Erythroblast (primary cell): Measurements from ENCODE around the gene CMAS.
A peak's percentile ranks its signal among the peaks of the same experiment; 100 is the strongest.
"Not testable (repeated sequence)": the region's sequence is repeated elsewhere in the genome, so short reads cannot be mapped to it uniquely, and the experiment has no call there.

Experiments
- DNase-seq, 2 experiments: peaks; one replicate each; lab custom pipeline; 2025; lab: John Stamatoyannopoulos, UW
- GATA1 ChIP-seq: IDR thresholded peaks from 2 replicates; pipeline ENCODE4 v1.6.1; 2011; ENCODE audit warnings: low read depth, mild to moderate bottlenecking, control low read depth, low read length, moderate library complexity
- POLR2A ChIP-seq: IDR thresholded peaks from 2 replicates; pipeline ENCODE4 v1.6.1; 2011; ENCODE audit warnings: mild to moderate bottlenecking, low read length

CMAS gene

GRCh38 chr12:22046090-22046967, at the start of gene CMAS:
CMAS (plus strand) TSS chr12:22046218; CDS start chr12:22046304, 86 bp downstream.
- peak; percentile 94 to 98 for DNase-seq
- TF ChIP-seq GATA1 (no peak), POLR2A (peak; percentile 68)

GRCh38 chr12:21998295-21998694, 47.7 kb upstream of the CMAS start:
- no peak for DNase-seq
- TF ChIP-seq GATA1 (no peak), POLR2A (no peak)

DNA sequence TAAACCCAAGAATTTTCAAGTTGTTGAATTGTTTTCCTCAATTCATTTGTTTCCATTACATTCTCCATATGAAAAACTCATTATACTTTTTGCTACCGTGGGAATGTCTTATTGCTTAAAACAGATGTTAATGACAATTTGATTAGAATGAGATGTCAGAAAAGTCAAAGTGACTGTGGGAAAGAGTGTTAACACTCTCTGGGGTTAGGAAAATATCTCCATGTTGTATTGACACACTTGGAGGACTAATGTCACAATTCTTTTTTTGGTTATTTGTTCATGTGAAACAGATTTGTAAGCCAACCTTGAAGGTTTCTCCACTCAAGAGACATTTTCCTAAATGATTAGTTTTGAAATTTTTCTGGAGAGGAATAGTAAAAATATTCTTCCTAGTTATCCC, 47.2 kb upstream of the CMAS start:
- TF ChIP-seq GATA1 (no peak), POLR2A (no peak)
- no peak for DNase-seq

DNA sequence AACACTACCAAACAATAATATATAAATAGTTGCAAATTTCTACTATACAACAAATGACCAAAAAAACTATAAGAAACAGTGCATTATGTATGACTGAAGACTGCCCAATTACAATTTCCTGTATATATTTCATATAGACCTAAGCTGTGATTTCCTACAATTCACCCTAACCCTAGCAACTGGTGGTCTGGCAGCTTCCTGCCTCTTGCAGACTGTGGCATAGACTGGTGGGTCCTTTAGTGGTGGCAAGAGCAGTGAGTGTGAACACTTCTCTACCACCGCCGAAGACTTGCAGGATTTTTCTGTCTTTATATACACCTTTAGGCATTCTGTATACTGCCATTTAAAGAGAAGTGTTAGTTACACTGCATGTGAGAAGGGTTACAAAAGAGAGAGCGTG, 43.6 kb upstream of the CMAS start:
- no peak for TF ChIP-seq POLR2A
- no peak for TF ChIP-seq GATA1
- DNase-seq, result no peak

- not testable (repeated sequence) for DNase-seq
Measured at GRCh38 chr12:22007794-22008193, 38.2 kb upstream of the CMAS start.

- no peak for DNase-seq
- TF ChIP-seq POLR2A (no peak), GATA1 (no peak)
Measured at GRCh38 chr12:22008196-22008595, 37.8 kb upstream of the CMAS start.

DNA sequence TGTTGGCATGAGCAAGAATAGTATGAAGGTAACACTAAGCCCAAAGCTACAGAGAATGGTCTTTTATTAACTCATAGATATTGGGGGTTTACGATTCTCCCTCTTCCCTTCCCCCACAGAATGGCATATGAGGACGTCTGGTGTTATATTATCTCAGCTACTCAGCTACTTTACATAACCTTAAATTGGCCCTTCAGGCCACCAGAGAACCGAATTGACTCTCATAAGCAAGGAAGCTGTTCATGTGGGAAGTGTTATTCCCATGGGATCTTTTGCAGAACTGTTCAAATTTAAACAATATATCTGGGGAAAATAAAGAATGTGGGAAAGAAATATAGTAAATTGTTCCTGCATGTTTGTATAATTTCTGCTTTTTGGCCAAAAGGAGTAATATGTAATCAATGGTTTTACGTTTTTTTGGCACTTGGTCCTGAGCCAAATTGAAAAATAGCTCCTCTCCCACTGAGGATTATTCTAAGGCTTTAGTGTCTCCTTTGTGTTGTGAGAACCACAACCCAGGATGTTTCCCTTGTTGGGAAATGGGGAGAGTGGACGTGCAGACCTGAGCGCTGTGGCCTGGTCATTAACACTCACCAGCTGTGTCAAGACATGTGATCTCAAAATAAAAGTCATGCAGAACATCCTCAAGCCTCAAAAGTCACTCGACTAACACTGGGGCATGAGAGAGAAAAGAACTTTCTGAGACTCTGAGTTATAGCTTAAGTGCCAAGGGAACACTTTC, 31.8 kb upstream of the CMAS start:
- TF ChIP-seq POLR2A, result no peak
- TF ChIP-seq GATA1, result no peak
- no peak for DNase-seq

- no peak for TF ChIP-seq POLR2A
- no peak for TF ChIP-seq GATA1
Measured at GRCh38 chr12:22014783-22015144, 31.3 kb upstream of the CMAS start.

DNA sequence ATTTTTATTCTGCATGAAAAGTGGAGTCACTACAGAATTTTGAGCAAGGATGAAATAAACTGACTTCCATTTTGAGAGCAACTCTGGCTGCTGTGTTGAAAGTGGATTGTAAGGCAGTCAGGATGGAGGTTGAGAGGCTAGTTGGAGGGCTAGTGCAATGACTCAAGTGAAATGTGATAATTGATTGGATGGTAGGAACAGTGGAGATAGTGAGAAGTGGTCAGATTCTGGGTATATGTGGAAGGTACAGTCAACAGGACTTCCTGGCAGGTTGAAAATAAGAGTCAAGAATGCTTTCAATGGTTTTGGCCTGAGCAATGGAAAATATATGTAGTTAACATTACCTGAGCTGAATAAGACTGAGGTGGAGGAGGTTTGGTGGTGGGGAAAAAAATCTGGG, 29.0 kb upstream of the CMAS start:
- DNase-seq, result no peak
- TF ChIP-seq POLR2A (no peak), GATA1 (no peak)

More at GRCh38 chr12:22014783-22015144, 31.3 kb upstream of the CMAS start:
- DNase-seq, result no peak

DNA sequence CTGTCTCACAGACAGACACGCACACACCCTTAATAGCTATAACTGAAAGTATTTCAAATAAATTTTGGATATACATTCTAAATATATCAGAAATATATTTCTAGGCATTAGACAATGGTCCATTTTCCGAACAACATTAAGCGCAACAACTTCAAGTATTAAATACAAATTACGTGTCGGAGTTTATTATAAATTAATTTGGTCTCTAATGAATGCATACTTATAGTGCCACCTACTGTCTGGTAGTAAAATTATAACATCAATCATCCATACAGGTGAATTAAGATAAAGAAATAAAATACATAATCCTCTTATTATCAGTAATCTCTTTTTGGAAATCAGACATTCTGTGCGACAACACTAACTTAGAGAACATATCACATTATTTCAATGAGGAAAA, 27.2 kb upstream of the CMAS start:
- DNase-seq, result peak in 1 of 2 experiments; percentile 20
- TF ChIP-seq GATA1 (no peak), POLR2A (no peak)

- DNase-seq, result not testable (repeated sequence)
Measured at GRCh38 chr12:22023489-22023888, 22.5 kb upstream of the CMAS start.

DNA sequence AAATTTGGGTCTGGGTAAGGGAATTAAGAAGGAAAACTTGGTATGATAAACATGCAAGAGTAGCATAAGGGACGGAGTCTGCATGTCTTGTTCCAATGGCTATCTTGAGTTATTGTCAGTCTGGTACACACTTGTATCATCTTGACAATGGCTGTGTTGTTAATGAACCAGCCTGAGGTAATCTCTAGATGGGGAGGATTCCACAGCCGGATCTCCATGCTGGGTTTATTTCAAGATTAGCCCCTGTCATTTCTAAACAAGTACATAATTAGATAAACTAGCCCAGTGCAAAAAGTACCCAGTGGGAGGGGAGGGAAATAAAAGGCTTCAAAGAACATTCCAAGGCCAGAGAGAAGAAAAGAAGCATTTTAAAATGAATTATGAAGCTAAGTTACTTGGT, 16.5 kb upstream of the CMAS start:
- no peak for TF ChIP-seq POLR2A
- TF ChIP-seq GATA1, result no peak
- DNase-seq, result no peak

DNA sequence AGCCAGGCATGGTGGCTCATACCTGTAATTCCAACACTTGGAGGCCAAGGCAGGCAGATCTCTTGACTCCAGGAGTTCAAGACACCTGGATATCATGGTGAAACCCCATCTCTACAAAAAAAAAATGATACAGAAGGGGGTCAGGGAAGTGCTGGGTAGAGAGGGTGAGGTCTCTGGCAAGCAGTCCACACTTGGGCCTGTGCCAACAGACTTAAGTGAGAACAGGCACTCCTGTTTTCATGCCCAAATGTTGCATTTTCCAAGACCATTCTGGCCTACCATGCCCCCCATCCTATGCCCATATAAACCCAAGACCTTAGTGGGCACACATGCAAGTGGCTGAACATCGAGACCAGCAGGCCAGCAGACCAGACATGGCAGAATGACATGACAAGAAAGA, 16.0 kb upstream of the CMAS start:
- DNase-seq, result peak; percentile 4 to 8
- TF ChIP-seq GATA1, result no peak
- TF ChIP-seq POLR2A, result no peak

DNA sequence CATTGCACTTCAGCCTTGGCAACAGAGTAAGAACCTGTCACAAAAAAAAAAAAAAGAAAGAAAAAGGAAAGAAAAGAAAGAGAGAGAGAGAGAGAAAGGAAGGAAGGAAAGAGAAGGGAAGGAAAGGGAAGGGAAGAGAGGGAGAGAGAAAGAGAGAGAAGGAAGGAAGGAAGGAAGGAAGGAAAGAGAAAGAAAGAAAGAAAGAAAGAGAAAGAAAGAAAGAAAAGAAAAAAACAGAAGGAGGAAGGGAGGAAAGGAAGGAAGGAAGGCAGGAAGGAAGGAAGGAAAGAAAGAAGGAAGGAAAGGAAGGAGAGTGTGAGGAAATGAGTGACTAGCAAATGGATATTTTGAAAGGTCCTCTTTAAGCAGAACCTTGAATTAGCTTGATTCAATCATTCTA, 13.3 kb upstream of the CMAS start:
- TF ChIP-seq GATA1, result no peak
- no peak for TF ChIP-seq POLR2A
- no peak for DNase-seq
